K562 (cell line): ENCODE data around the gene OR7C2. TPM values are rescaled to one million over a fixed set of nuclear protein-coding genes. Genes with fewer than 3 reads are reported as not detected.

Experiments
- BRF2 ChIP-seq: IDR thresholded peaks from 3 replicates; pipeline ENCODE4 v1.6.1; 2011; ENCODE audit warnings: borderline replicate concordance, mild to moderate bottlenecking; ENCODE audit not compliant: insufficient read length, insufficient read depth
- CTCFL ChIP-seq: IDR thresholded peaks from 2 replicates; pipeline ENCODE4 v1.6.1; 2011; ENCODE audit warnings: borderline replicate concordance, low read depth, mild to moderate bottlenecking, moderate library complexity, low read length; ENCODE audit not compliant: insufficient read depth, poor library complexity, severe bottlenecking
- ELF2 ChIP-seq: fragments of 250-450 bp; sonication (Bioruptor Pico); IDR thresholded peaks from 2 replicates; pipeline ENCODE4 v1.5.0; 2021; ENCODE audit warnings: mild to moderate bottlenecking
- FUS ChIP-seq: fragments of 200-400 bp; formaldehyde crosslinking; optimal IDR thresholded peaks from 2 replicates; pipeline ENCODE3; 2017; ENCODE audit warnings: low read depth, low read length
- RBM15 ChIP-seq: fragments of 200-400 bp; formaldehyde crosslinking; IDR thresholded peaks from 2 replicates; pipeline ENCODE4 v1.6.1; 2018; ENCODE audit warnings: mild to moderate bottlenecking, low read length, moderate library complexity; ENCODE audit not compliant: insufficient read depth
- ZNF277 ChIP-seq: fragments of 250-450 bp; sonication (Bioruptor Pico); IDR thresholded peaks from 2 replicates; pipeline ENCODE4 v1.8.0; 2022; ENCODE audit warnings: inconsistent platforms, mild to moderate bottlenecking, moderate library complexity, borderline replicate concordance
- ZNF449 ChIP-seq: fragments of 250-450 bp; sonication (Bioruptor Pico); IDR thresholded peaks from 2 replicates; pipeline ENCODE4 v1.8.0; 2022; ENCODE audit warnings: moderate library complexity, mild to moderate bottlenecking, inconsistent platforms
- polyA plus RNA-seq, 8 experiments: library from polyadenylated mRNA; depleted of rRNA in 4 of 8; stranded (reverse) in 5 of 8; unstranded in 3 of 8; fragments of >200 nt; fragmentation: Nextera tagmentation in 2 of 8; fragmentation: Illumina TruSeq in 1 of 8; extraction: Ambion mirVana in 2 of 8; extraction: Trizol in 1 of 8; gene quantifications; 2 replicates each; pipeline versions ENCODE4 v1.2.1 to v1.2.3, GENCODE V29; 2011 to 2014; ENCODE audit warnings: inconsistent platforms in 1 of 8, missing spikeins in 1 of 8
- total RNA-seq, 7 experiments: library from RNA; depleted of rRNA in 6 of 7; stranded (reverse); fragments of >200 nt in 6 of 7; fragmentation: Illumina TruSeq in 2 of 7; extraction: Trizol in 2 of 7; gene quantifications; 2 replicates each; pipeline versions ENCODE4 v1.2.1 to v1.2.3, GENCODE V29; 2011 to 2021; ENCODE audit warnings: low replicate concordance in 1 of 7
- TF ChIP-seq, protein P1 (sequence below): fragments of 450-650 bp; formaldehyde crosslinking; IDR thresholded peaks from 2 replicates; pipeline ENCODE4 v1.4.0; 2020; ENCODE audit warnings: mild to moderate bottlenecking, moderate library complexity
- TF ChIP-seq, protein P2 (sequence below): fragments of 200-800 bp; sonication (Bioruptor generic); IDR thresholded peaks from 2 replicates; pipeline ENCODE4 v1.6.1; 2017; ENCODE audit warnings: missing genetic modification characterization, missing compliant biosample characterization

The OR7C2 gene
- total and polyA plus RNA-seq, 9 of the 15 experiments (the other 6 are each of a cell fraction or from before 2014, with no cell fraction given): not detected

- TF ChIP-seq, protein P1, sequence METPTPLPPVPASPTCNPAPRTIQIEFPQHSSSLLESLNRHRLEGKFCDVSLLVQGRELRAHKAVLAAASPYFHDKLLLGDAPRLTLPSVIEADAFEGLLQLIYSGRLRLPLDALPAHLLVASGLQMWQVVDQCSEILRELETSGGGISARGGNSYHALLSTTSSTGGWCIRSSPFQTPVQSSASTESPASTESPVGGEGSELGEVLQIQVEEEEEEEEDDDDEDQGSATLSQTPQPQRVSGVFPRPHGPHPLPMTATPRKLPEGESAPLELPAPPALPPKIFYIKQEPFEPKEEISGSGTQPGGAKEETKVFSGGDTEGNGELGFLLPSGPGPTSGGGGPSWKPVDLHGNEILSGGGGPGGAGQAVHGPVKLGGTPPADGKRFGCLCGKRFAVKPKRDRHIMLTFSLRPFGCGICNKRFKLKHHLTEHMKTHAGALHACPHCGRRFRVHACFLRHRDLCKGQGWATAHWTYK (CRISPR knock-in tag): no peak
- no peak for TF ChIP-seq ZNF449 (CRISPR knock-in tag)
- no peak for TF ChIP-seq FUS
- TF ChIP-seq, protein P2, sequence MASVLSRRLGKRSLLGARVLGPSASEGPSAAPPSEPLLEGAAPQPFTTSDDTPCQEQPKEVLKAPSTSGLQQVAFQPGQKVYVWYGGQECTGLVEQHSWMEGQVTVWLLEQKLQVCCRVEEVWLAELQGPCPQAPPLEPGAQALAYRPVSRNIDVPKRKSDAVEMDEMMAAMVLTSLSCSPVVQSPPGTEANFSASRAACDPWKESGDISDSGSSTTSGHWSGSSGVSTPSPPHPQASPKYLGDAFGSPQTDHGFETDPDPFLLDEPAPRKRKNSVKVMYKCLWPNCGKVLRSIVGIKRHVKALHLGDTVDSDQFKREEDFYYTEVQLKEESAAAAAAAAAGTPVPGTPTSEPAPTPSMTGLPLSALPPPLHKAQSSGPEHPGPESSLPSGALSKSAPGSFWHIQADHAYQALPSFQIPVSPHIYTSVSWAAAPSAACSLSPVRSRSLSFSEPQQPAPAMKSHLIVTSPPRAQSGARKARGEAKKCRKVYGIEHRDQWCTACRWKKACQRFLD (CRISPR knock-in tag): no peak
- no peak for TF ChIP-seq ZNF277 (CRISPR knock-in tag)
- TF ChIP-seq ELF2 (CRISPR knock-in tag): no peak
- TF ChIP-seq RBM15: no peak
- TF ChIP-seq BRF2: no peak
- no peak for TF ChIP-seq CTCFL
Observed at GRCh38 chr19:14949876-14950275, 8.6 kb downstream of the OR7C2 start (continued).
